Bronchial epithelial cell (primary cell): ENCODE data around the gene GPR152. TPM values are rescaled to one million over a fixed set of nuclear protein-coding genes. Genes with fewer than 3 reads are reported as not detected.
"Not testable (repeated sequence)": the region's sequence is repeated elsewhere in the genome, so short reads cannot be mapped to it uniquely, and the experiment has no call there.

ENCODE experiments used
- DNase-seq: peaks from one replicate; pipeline ENCODE4 v3.0.0-alpha.2; 2010; ENCODE audit warnings: low read depth
- FAIRE-seq: peaks from 2 replicates; lab custom pipeline; 2011; peaks lifted over from hg19 to GRCh38; lab: Jason Lieb, UNC
- H3K27me3 ChIP-seq: 2 replicates; pipeline ENCODE4 v1.5.1; 2011; ENCODE audit warnings: low read length; ENCODE audit not compliant: control insufficient read depth, insufficient read depth
- H3K36me3 ChIP-seq: 2 replicates; pipeline ENCODE4 v1.5.1; 2011; ENCODE audit warnings: low read length; ENCODE audit not compliant: control insufficient read depth, insufficient read depth
- H3K4me3 ChIP-seq: 2 replicates; pipeline ENCODE4 v1.5.1; 2011; ENCODE audit warnings: mild to moderate bottlenecking, low read depth, low read length, control low read depth
- CTCF ChIP-seq: IDR thresholded peaks from 2 replicates; pipeline ENCODE4 v1.5.1; 2011; ENCODE audit warnings: mild to moderate bottlenecking, moderate library complexity, low read length, control low read depth, inconsistent platforms; ENCODE audit not compliant: insufficient read depth, severe bottlenecking
- total RNA-seq: library from RNA; depleted of rRNA; stranded (reverse); fragments of >200 nt; gene quantifications from 2 replicates; pipeline ENCODE4 v1.2.1, GENCODE V29; 2014

The GPR152 gene
- total RNA-seq, 1 donor from 2014 or later, result not detected

- Histone ChIP-seq H3K27me3 (no peaks in the 10 kb centered on the region), H3K4me3 (peak overlapping the region; percentile 90), H3K36me3 (peaks cover 7% of the 10 kb centered on the region)
- FAIRE-seq (no peak), DNase-seq (no peak)
- TF ChIP-seq CTCF, result no peak
These were observed 14.6 kb upstream of the GPR152 start for GRCh38 chr11:67466962-67467771.

- Histone ChIP-seq H3K27me3 (no peaks in the 10 kb centered on the region), H3K4me3 (no peak overlapping the region), H3K36me3 (peaks cover 7% of the 10 kb centered on the region)
- DNase-seq (no peak), FAIRE-seq (no peak)
- no peak for TF ChIP-seq CTCF
These were observed 13.8 kb upstream of the GPR152 start for GRCh38 chr11:67466367-67466766.

GRCh38 chr11:67465530-67465929 is 13.0 kb upstream of the GPR152 start:
- not testable (repeated sequence) for H3K36me3 ChIP-seq, H3K27me3 ChIP-seq, FAIRE-seq
- peak overlapping the region; percentile 62 for H3K4me3 ChIP-seq
- DNase-seq, result peak; percentile 50

GRCh38 chr11:67465189-67465510 is 12.6 kb upstream of the GPR152 start:
- DNase-seq, result peak; percentile 48
- Histone ChIP-seq H3K36me3 (peaks cover 7% of the 10 kb centered on the region), H3K27me3 (no peaks in the 10 kb centered on the region), H3K4me3 (peak overlapping the region; percentile 62)
- no peak for TF ChIP-seq CTCF
- FAIRE-seq, result no peak

DNA sequence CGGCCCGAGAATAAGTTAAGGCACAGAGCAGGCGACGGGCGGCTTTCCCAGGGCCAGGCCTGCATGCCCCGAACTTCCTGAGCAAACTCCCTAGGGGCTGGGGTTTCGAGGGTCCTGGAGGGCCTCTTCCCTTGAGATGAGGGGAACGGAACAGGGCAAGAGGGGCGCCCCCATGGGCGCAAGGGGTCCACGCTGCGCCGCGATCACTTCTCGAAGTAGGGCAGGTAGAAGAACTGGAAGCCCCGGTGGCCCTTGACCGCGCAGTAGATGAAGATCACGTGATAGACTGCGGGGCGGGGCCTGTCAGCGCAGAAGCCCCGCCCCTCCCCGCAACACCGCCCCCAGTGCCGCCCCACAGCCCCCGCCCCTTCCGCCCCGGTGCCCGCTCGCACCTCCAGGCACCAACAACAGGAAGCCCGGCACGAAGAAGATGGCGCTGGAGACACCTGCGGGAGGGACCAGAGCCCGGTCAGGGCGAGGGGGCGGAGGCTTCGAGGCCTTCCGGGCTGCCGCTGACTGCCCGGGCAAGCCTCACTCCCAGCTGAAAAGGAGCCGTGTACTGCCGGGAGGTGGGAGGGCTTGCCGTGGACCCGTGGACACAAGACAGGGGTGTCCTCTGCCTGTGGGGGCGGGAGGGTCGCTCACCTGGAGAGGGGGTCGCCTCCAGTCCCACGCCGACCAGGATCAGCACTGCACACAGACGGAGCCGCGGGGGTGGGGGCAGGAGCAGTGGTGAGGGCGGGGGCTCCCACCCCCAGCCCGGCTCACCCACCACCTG is 12.1 kb upstream of the GPR152 start:
- Histone ChIP-seq H3K27me3 (no peaks in the 10 kb centered on the region), H3K4me3 (peak overlapping the region; percentile 62), H3K36me3 (peaks cover 7% of the 10 kb centered on the region)
- FAIRE-seq (no peak), DNase-seq (peak; percentile 83)
- no peak for TF ChIP-seq CTCF

- Histone ChIP-seq H3K4me3 (no peak overlapping the region), H3K27me3 (no peaks in the 10 kb centered on the region), H3K36me3 (peaks cover 7% of the 10 kb centered on the region)
- DNase-seq, result peak; percentile 60
- TF ChIP-seq CTCF, result no peak
- no peak for FAIRE-seq
These were observed 11.3 kb upstream of the GPR152 start for GRCh38 chr11:67463680-67464410.
